ENCODE data around the gene TTC34. TPM values are rescaled to one million over a fixed set of nuclear protein-coding genes. Genes with fewer than 3 reads are reported as not detected.

The TTC34 gene
- total RNA-seq, 1 experiment from 2014 or later, result 1.3 TPM

DNA sequence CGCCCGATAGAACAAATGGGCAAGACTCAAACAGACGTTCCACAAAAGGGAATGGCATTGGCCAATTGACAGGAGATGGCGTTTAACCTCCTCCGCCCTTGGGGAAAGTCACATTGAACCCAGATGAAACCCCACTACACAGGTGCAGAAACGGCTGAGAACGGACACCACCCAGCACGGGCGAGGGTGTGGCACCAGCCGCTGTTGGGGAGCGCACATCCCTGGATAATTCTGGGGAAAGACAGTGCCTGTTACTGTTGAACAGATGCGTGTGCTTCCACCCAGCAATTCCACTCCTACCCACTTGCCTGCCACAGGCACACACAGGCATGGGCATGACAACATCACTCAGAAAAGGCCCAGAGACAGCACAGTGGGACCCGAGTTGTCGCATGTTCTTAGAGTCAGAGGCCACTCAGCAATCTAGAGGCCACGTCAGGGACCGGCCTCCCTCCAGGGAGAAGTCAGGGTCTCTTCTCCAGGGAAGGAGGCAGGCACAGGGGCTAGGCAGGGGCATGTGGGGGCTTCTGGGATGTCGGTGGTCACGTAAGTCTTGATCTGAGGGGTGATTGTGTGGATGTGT lies 199.7 kb downstream of the TTC34 start:
- CTCF ChIA-PET, result no interaction called here
- Histone ChIP-seq H3K4me2 (ENCODE audit: low read length) (no peak overlapping the region), H3K4me1 (ENCODE audit: control insufficient read depth in 1 of 2, insufficient read depth in 2 of 2, low read length in 2 of 2) (no peaks in the 10 kb centered on the region), H2AFZ (ENCODE audit: low read depth, low read length, poor library complexity, severe bottlenecking) (no peak overlapping the region), H3K27ac (ENCODE audit: low read depth, low read length) (no peak overlapping the region), H3K4me3 (replicated peaks in 1 of 2; ENCODE audit: low read depth in 1 of 2, low read length in 2 of 2) (no peak overlapping the region), H3K9me2 (ENCODE audit: insufficient read depth) (no peaks in the 10 kb centered on the region), H3K27me3 (ENCODE audit: insufficient read depth, low read length) (0 out of 2 replicates have a peak, but pooled peaks cover 5% of the 10 kb centered on the region), H3K9me3 (ENCODE audit: control insufficient read depth in 1 of 2, insufficient read depth in 1 of 2, low read depth in 1 of 2, low read length in 2 of 2) (no peaks in the 10 kb centered on the region), H3K79me2 (ENCODE audit: insufficient read depth, low read length) (no peaks in the 10 kb centered on the region), H4K20me1 (ENCODE audit: insufficient read depth) (no peaks in the 10 kb centered on the region), H3K9ac (ENCODE audit: low read length) (no peak overlapping the region), H3K36me3 (ENCODE audit: control insufficient read depth in 1 of 2, insufficient read depth in 2 of 2, low read length in 2 of 2) (no peaks in the 10 kb centered on the region)
- no peak for ATAC-seq
- RAD21 ChIA-PET (ENCODE audit: low non-redundant PET in 1 of 2, low total read pairs in 2 of 2, uncharacterized antibody in 2 of 2, unreplicated experiment in 2 of 2), result no interaction called here
- TF ChIP-seq RAD21 (IDR thresholded peaks at IDR 0.05; ENCODE audit: low read depth) (no peak), EZH2 (IDR thresholded peaks at IDR 0.05) (no peak), YY1 (IDR thresholded peaks at IDR 0.05; ENCODE audit: extremely low read depth, insufficient replicate concordance, low read depth, low read length) (no peak), EZH2phosphoT487 (IDR thresholded peaks at IDR 0.05; ENCODE audit: borderline replicate concordance) (no peak), TCF7L2 (IDR thresholded peaks at IDR 0.05; ENCODE audit: borderline replicate concordance, extremely low read depth, insufficient read depth, insufficient read length) (no peak), SIN3A (IDR thresholded peaks at IDR 0.05; ENCODE audit: low read depth) (no peak)
- BruUV-seq (replicated peaks), result no TSS peak
- intact Hi-C loops (cut with micrococcal nuclease), result no loop called here
- POLR2A ChIA-PET, result no interaction called here
- DNase-seq (ENCODE audit: low read depth, low spot score), result no peak

DNA sequence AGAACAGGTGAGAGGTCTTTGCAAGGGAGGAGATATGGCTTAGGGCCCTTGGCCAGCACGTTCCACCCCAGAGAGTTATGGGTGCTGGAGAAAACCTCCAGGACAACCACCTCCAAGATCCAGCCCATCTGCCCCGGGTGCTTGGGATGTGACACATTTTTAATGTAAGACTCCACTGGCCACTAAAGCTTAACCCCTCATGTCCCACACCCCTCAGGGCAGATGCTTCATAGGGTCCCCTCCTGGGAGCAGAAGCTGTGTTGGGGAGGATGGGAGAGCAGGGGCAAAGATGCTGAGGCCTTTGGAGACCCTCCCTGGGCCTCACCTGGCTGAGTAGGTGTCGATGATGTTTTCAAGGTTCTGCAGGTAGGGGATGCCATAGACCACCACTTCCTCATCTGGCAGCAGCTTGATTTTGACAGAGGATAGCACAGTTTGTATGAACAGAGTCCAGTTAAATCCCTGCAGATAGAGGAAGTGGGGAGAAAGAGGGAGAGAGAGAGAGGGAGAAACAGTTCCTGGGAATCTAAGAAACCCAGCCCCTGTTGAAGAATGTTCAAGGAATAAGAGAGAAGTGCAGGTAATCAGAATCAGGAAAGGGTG lies 203.1 kb downstream of the TTC34 start:
- ChIA-PET CTCF (no interaction called here), POLR2A (no interaction called here), RAD21 (ENCODE audit: low non-redundant PET in 1 of 2, low total read pairs in 2 of 2, uncharacterized antibody in 2 of 2, unreplicated experiment in 2 of 2) (no interaction called here)
- no peak overlapping the region for H3K27ac ChIP-seq (ENCODE audit: low read depth, low read length)
- H3K79me2 ChIP-seq (ENCODE audit: insufficient read depth, low read length), result no peaks in the 10 kb centered on the region
- 0 out of 2 replicates have a peak, but pooled peaks cover 5% of the 10 kb centered on the region for H3K27me3 ChIP-seq (ENCODE audit: insufficient read depth, low read length)
- no peaks in the 10 kb centered on the region for H3K4me1 ChIP-seq (ENCODE audit: control insufficient read depth in 1 of 2, insufficient read depth in 2 of 2, low read length in 2 of 2)
- no peak for TF ChIP-seq EZH2phosphoT487 (IDR thresholded peaks at IDR 0.05; ENCODE audit: borderline replicate concordance)
- TF ChIP-seq JUND (IDR thresholded peaks at IDR 0.05), result no peak
- TF ChIP-seq MAX (IDR thresholded peaks at IDR 0.05), result no peak
- TF ChIP-seq RAD21 (IDR thresholded peaks at IDR 0.05; ENCODE audit: low read depth), result no peak; the same call in 1 of the 2 replicates
- TF ChIP-seq ZFX (IDR thresholded peaks at IDR 0.05), result no peak
- TF ChIP-seq, protein P1, sequence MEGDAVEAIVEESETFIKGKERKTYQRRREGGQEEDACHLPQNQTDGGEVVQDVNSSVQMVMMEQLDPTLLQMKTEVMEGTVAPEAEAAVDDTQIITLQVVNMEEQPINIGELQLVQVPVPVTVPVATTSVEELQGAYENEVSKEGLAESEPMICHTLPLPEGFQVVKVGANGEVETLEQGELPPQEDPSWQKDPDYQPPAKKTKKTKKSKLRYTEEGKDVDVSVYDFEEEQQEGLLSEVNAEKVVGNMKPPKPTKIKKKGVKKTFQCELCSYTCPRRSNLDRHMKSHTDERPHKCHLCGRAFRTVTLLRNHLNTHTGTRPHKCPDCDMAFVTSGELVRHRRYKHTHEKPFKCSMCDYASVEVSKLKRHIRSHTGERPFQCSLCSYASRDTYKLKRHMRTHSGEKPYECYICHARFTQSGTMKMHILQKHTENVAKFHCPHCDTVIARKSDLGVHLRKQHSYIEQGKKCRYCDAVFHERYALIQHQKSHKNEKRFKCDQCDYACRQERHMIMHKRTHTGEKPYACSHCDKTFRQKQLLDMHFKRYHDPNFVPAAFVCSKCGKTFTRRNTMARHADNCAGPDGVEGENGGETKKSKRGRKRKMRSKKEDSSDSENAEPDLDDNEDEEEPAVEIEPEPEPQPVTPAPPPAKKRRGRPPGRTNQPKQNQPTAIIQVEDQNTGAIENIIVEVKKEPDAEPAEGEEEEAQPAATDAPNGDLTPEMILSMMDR (IDR thresholded peaks at IDR 0.05 in 2 of 3, conservative IDR thresholded peaks at IDR 0.05 in 1 of 3; ENCODE audit: borderline replicate concordance in 1 of 3, insufficient read depth in 1 of 3, low read depth in 2 of 3, low read length in 2 of 3), result peak in 2 of 3 experiments; percentile 19; a peak in 1 of 6 replicates
- TF ChIP-seq ATF3 (IDR thresholded peaks at IDR 0.05), result no peak
- TF ChIP-seq, protein P2, sequence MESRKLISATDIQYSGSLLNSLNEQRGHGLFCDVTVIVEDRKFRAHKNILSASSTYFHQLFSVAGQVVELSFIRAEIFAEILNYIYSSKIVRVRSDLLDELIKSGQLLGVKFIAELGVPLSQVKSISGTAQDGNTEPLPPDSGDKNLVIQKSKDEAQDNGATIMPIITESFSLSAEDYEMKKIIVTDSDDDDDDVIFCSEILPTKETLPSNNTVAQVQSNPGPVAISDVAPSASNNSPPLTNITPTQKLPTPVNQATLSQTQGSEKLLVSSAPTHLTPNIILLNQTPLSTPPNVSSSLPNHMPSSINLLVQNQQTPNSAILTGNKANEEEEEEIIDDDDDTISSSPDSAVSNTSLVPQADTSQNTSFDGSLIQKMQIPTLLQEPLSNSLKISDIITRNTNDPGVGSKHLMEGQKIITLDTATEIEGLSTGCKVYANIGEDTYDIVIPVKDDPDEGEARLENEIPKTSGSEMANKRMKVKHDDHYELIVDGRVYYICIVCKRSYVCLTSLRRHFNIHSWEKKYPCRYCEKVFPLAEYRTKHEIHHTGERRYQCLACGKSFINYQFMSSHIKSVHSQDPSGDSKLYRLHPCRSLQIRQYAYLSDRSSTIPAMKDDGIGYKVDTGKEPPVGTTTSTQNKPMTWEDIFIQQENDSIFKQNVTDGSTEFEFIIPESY (IDR thresholded peaks at IDR 0.05; ENCODE audit: extremely low read depth, insufficient replicate concordance, low read length), result no peak
- TF ChIP-seq SP1 (IDR thresholded peaks at IDR 0.05; ENCODE audit: low read depth), result no peak
- H3K4me2 ChIP-seq (ENCODE audit: low read length), result no peak overlapping the region
- H3K36me3 ChIP-seq (ENCODE audit: control insufficient read depth in 1 of 2, insufficient read depth in 2 of 2, low read length in 2 of 2), result no peaks in the 10 kb centered on the region
- ATAC-seq (peak; percentile 29; the same call in 1 of the 2 replicates), DNase-seq (ENCODE audit: low read depth, low spot score) (no peak)
- H3K9me3 ChIP-seq (ENCODE audit: control insufficient read depth in 1 of 2, insufficient read depth in 1 of 2, low read depth in 1 of 2, low read length in 2 of 2), result no peaks in the 10 kb centered on the region
- no peak overlapping the region for H3K9ac ChIP-seq (ENCODE audit: low read length)
- H3K4me3 ChIP-seq (replicated peaks in 1 of 2; ENCODE audit: low read depth in 1 of 2, low read length in 2 of 2), result no peak overlapping the region
- no peak overlapping the region for H2AFZ ChIP-seq (ENCODE audit: low read depth, low read length, poor library complexity, severe bottlenecking)
- no TSS peak for BruUV-seq (replicated peaks)
- no peaks in the 10 kb centered on the region for H4K20me1 ChIP-seq (ENCODE audit: insufficient read depth)
- no peaks in the 10 kb centered on the region for H3K9me2 ChIP-seq (ENCODE audit: insufficient read depth)
- intact Hi-C loops (cut with micrococcal nuclease), result no loop called here
